NCI-H524 (cell line): ENCODE data around the gene PNMA5.
"Not testable (repeated sequence)": the region's sequence is repeated elsewhere in the genome, so short reads cannot be mapped to it uniquely, and the experiment has no call there.

Experiments
- DNase-seq, 2 experiments: peaks; one replicate each; lab custom pipeline; 2025; lab: John Stamatoyannopoulos, UW

PNMA5 gene

DNA sequence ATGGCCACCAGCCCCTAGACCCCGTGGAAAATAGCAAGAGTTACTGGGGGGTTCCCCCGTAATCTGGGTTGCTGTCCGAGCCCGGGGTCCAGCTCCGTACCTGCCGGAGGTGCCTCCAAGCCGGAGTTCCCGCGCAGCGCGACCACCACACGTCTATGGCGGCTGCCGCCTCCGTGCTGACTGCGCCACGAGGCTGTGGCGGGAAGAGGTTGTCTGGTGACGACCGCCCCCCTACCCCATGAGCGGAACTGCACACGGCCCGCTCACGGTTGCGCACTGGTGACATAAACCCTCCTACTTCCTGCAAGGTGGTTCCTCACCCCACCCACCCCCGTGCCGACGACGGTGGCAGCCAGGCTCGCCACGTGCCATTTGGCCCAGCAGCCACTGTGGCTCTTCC is at the start of gene PNMA5:
Gene PNMA5, minus strand, starts transcription at position 184 of the 400 bp plus-strand sequence. CDS start 2,518 bp downstream, outside the sequence.
- no peak for DNase-seq

DNA sequence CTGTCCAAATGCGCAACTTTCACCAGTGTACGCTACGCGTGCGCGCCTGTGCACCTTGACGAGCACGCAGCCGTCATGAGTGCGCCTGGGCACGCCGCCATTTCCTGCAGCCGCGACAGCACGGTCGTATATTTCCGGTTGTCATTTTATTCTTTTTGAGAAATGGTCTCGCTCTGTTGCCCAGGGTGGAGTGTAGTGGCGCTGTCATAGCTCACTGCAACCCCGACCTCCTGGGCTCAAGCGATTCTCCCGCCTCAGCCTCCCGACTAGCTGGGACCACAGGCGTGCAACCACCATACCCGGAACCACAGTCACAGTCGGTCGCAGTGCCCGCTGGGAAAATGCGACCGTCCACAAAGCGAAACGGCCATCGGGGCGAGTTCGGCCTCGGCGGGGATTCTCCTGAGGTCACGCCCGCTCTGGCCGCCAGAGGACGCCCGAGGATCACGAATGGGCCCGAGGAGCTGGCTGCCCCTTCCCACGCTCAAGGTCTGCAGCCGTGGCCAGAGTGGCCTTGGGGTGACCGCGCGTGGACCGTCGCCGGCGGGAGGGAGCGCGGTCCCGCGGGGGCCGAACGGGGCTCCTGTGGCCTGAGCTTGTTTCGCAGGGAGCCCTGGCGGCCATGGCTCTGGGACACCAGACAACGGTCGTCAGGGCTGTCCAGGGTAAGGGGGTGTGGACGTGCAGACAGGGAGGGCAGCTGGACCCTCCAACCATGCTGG is 38.6 kb upstream of the PNMA5 start:
- peak; percentile 13 to 43 for DNase-seq

DNA sequence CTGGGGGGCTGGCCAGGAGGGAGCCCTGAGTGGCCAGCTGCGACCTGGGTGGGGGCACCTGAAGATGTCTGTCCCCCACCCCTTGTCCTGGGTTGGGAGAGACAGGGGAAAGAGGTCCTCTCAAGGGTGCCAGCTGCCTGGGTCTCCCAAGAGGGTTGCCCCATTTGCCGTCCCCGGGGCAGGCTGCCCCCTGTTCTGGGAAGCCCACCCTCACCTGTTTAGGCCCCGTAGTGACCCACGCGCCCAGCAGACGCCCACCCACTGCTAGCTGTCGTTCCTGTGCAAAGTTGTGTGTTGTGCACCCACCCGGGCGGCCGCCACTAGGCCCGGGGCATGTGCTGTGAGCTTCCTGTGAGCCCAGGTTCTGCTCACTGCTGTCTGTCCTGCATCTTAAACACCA is 36.9 kb upstream of the PNMA5 start:
- no peak for DNase-seq

DNA sequence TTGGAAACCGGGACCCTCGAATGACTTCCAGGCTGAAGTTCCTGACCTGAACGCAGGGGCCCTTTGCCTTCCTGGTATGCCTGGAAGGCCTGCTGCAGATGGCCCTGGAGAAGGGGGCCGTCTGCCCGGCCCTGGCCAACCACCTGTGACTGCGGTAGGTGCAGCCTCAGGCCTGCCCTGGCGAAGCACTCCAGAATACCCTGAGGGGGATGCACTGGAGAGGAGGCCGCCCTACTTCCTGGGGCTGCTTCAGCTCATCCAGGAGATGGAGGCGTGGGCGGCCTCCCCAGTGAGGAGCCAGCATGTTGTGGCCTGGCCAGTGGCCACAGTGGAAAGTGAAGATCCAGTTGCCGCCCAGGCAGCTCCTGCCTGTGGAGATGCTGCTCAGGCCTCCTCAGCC is 36.0 kb upstream of the PNMA5 start:
- no peak for DNase-seq

DNA sequence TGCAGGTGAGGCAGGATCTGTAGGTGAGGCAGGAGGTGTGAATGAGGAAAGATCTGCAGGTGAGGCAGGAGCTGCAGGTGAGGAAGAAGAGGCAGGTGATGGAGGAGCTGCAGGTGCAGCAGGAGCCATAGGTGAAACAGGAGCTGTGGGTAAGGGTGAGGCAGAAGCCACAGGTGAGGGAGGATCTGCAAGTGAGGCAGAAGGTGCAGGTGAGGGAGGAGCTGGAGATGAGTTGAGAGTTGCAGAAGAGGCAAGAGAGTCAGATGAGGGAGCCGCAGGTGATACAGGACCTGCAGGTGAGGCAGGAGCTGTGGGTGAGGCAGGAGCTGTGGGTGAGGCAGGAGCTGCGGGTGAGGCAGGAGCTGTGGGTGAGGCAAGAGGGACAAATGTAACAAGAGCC is 35.2 kb upstream of the PNMA5 start:
- no peak for DNase-seq

DNA sequence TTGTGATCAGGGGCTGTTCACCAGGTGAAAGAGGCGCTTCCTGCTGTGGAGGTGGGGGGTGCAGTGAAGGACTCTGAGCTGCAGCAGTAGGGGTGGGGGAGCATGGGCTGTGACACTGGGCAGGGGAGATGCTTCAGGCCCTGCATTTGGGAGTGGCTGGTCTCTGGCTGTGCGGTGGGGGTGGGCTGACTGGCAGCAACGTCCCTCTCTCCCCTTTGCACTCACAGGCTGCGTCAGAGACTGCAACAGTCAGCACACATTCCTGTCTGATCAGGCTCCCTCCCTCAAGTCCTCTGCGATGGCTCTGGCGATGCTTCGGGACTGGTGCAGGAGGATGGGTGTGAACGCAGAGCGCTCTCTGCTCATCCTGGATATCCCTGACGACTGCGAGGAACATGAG is 34.6 kb upstream of the PNMA5 start:
- not testable (repeated sequence) for DNase-seq

DNA sequence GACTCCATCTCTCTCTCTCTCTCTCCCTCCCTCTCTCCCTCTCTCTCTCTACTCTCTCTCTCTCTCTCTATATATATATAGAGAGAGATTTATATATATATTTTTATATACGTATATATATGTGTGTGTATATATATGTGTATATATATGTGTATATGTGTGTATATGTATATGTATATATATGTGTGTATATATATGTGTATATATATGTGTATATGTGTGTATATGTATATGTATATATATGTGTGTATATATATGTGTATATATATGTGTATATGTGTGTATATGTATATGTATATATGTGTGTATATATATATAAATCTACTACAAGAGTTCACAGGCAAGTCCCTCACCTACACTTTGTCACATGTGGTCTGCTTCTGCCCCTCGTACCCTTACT is 32.6 kb upstream of the PNMA5 start:
- DNase-seq, result not testable (repeated sequence)

DNA sequence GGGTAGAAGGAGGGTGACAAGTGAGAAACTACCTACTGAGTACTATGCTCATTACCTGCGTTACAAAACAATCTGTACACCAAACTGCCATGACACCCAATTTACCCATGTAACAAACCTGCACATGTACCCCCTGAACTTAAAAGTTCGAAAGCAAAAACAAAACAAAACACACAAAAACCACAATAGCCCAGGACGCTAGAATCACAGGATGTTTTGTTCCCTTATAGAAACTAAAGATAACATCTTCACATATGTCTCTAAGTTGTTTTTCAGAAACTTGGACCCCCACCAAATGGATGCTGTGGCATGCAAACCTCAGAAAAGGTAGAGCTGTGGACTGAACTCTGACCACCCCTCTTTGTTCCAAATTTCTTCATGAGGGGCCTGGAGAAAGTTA is 25.2 kb upstream of the PNMA5 start:
- no peak for DNase-seq

DNA sequence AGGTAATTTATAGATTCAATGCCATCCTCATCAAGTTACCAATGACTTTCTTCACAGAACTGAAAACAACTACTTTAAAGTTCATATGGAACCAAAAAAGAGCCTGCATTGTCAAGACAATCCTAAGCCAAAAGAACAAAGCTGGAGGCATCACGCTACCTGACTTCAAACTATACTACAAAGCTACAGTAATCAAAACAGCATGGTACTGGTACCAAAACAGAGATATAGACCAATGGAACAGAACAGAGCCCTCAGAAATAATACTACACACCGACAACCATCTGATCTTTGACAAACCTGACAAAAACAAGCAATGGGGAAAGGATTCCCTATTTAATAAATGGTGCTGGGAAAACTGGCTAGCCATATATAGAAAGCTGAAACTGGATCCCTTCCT is 23.3 kb upstream of the PNMA5 start:
- DNase-seq, result not testable (repeated sequence)

DNA sequence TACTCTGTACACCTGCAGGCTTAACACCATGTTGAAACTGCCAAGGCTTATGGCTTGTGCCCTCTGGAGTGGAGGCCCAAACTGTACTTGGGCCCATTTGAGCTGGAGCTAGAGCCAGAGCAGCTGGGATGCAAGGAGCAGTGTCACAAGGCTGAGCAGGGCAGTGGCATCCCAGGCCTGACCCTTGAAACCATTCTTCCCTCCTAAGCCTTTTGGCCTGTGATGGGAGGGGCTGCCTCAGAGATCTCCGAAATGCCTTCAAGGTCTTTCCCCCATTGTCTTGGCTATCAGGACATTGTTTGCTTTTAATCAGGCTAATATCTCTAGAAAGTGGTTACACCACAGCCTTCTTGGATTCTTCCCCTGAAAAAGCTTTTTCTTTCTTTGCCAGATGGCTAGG is 10.9 kb upstream of the PNMA5 start:
- DNase-seq, result no peak

DNA sequence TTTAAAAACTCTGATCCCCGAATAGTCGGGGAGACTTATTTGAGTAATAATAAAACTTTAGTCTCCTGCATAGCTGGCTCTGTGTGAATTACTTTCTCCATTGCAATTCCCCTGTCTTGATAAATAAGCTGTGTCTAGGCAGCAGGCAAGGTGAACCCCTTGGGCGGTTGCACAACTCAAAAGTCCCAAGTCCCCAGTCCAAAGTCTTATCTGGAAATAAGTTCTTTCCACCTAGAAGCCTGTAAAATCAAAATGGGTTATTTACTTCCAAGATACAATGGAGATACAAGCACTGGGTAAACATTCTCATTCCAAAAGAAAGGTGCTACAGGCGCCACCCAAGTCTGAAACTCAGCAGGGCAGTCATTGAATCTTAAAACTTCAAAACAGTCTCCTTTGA is 10.1 kb upstream of the PNMA5 start:
- no peak for DNase-seq

DNA sequence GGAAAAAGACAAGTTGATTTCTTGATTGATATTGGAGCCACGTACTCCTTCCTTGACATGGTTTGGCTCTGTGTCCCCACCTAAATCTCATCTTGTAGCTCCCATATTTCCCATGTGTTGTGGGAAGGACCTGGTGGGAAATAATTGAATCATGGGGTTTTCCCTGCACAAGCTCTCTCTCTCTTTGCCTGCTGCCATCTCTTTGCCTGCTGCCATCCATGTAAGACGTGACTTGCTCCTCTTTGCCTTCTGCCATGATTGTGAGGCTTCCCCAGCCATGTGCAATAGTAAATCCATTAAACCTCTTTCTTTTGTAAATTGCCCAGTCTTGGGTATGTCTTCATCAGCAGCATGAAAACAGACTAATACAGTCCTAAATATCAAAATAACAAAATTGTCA is 8.3 kb upstream of the PNMA5 start:
- DNase-seq, result not testable (repeated sequence)

DNA sequence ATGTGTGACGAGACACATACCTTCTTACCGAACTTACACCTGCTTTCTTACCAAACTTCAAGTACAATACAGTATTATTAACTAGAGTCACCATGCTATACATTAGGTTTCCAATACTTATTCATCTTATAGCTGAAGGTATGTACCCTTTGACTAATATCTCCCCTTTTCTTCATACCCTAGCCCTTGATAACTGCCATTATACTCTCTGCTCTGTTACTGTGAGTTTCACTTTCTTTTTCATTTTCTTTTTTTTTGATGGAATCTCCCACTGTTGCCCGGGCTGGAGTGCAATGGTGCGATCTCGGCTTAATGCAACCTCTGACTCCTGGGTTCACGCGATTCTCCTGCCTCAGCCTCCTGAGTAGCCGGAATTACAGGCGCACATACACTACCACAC is 3.4 kb upstream of the PNMA5 start:
- DNase-seq, result no peak

DNA sequence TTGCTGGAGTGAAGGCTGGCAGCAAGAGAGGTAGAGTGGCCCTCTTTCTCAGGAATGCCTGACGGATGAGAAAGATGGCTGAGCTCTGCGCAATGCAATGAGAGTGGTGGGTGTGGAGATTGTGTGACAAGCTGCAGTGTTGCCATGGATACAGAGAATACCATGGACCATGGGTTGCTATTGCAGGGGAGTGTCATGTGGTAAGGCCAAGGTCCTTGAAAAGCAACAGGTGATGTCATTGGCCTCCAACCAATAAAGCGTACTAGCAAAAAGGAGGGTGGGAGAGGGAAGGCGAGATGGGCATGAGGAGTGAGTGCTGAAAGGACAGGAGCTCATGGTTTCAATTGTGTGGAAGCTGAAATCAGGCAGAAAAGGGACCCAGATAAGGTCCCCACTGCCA is 1.8 kb downstream of the PNMA5 start:
- DNase-seq, result no peak

DNA sequence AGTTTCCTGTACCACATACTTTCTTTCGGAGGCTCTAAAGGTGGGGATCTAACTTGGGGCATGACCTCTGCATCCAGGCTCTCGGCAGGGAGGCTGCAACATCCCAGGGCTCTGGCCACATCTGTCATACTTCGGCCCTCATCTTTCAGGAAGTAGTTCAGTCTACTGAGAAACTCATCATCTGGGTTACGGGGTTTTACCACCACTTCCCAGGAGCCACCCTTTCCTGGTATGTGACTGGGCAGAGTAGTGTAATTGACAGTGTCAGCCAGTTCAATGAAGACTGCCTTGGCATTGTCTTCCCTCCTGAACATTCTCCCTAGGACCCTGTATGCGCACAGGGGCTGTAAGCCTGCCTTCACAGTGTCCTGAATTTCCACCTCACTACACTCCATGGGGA is 2.8 kb downstream of the PNMA5 start:
- no peak for DNase-seq

DNA sequence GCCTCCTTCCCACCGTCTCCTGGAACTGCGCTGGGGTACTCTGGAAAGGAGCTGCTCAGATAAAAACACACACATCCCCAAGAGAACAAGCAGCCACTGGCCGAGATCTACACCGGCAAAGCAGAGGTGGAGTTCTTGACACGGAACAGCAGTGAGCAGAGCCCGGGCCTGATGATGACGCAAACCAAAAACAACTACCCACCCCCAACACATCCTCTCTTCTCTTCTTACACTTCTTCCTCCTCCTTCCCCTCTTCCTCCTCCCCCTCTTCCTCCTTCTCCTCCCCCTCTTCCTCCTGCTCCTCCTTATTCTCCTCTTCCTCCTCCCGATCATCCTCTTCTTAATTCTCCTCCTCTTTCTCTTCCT is 4.6 kb downstream of the PNMA5 start:
- no peak for DNase-seq

DNA sequence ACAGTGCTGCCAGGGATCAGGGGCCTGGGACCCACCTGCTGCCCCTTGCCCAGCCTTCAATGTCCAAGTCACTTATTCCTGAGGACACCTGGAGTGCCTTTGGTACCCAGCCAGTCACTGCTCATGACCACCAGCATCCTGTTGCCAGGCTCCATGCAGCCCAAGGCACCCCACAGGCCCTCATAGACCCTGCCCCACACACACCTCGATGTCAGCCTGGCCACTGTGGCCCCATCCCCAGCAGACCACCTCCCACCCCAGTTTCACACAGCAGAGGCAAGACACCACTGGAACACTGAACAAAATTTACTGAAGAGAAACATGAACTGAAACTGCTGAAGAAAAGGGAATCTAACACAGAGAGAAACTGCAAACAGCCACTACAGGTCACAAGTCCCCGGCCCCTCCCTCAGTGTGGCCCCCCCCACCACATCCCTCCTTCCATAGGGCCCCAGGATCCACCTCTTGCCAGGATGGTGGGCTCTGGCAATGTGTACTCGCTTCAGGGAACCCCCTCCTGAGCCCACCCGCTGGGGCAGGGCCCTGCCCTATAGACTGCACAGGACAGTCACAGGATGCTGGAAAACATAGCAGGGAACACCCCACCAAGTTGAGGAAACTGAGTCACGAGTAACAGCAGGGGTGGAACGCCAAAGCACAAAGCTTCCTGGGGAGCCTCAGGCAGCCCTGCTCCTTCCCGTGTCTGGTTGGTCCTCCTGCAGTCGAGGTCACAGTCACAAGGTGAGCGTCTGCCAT is 5.2 kb downstream of the PNMA5 start:
- DNase-seq, result no peak

DNA sequence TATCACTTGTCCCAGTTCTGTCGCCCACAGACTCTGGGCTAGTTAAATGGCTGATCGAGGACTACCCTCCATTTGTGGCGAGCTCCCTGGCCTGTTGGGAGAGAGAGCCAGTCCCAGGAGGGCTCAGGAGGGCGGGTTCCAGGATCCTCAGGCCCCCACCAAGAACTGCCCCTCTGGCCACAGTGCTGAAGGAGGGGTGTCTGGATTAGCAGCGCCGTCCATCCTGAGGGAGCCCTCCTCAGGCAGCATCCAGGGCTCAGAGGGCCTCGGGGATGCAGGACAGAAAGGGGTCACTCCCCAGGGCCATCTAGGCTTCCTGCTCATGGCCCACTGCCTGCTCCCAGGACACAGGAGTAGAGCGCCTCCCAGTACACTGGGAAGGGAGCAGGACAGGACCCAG is 6.1 kb downstream of the PNMA5 start:
- DNase-seq, result no peak

DNA sequence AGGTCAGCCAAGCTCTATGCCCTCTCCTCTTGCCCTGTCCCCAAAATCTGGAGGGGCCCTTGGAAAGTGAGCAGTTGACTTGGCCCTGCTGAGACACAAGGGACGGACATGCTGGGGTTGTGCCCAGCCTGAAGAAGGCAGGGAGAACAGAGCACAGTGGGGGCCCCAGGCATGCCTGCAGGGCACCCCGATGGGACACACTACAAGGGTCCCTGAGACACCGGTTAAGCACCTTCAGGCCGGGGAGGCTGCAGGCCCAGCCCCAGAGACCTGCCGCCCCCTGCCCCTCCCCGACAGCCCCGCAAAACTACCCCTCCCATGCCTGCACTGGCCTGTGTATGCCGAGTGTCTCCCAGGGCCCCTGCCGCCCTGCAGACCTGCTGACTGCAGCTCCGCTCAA is 6.8 kb downstream of the PNMA5 start:
- not testable (repeated sequence) for DNase-seq

DNA sequence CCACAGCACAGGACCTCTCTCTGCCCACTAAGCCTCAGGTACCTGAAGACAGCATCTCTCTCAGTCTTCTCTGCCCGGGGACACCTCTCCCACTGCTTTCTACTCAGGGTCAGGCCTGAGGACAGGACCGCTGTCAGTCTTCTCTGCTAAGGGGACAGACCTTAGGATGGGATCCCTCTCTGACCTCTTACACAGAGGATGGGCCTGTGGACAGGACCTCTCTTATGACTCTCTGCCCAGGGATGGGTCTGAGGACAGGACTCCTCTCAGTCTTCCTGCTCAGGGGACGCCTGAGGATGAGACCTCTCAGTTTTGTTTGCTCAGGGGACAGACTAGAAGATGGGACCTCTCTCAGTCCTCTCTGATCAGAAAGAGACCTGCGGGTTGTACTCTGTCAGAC is 8.5 kb downstream of the PNMA5 start:
- not testable (repeated sequence) for DNase-seq

DNA sequence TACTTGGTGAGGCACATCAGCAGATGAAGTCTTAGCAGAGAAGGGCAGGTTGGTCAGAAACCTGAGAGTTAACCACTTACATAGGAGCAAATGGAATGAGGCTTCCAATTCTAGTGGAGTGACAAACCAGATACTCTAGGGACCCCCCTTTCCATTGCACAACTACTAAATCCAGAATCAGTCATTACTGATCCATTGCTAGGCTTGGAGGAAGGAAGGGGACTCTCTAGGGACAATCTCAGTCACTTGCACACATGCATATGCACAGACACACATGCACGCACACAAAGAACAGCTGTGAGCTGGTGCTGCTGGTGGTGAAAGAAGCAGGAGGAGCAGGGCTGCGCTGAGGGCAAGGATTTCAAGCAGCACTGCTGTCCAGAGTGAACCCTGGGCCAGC is 25.7 kb downstream of the PNMA5 start:
- no peak for DNase-seq

DNA sequence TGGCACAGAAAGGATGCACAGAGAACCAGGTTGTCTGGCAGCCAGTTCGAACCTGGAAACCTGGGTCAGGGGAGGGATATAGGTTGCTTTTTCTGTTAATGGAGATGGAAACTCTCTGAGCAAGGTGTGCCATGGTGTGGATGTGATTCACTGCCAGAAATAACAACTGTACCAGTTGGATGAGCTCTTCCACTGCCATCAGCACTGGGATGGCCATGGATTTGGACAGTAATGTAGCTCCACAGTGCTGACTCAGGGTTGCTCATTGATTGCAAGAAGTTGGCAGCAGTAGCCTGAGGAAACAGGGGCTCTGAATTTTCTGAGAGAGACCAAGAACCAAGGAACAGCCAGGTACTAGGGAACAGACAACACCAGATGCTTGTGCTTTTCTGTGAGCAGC is 33.8 kb downstream of the PNMA5 start:
- no peak for DNase-seq

DNA sequence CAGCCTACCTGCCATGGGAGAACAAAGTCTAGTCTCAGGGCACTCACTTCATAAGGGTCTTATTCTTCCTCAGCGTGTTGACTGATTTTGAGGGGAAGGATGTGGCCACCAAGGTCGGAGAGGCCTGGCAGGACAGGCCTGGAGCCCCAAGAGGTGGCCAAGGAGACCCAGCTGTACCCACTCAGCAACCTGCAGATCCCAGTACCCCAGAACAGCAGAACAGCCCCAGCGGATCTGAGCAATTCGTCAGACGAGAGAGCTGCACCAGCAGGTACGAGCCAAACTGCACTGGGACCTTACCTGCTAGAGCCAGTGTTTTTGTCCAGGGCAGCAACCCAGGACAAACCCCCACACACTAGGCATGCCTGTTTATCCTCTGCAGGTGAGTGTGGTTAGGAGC is 34.3 kb downstream of the PNMA5 start:
- no peak for DNase-seq
